ENCODE data around the gene ATL3. TPM values are rescaled to one million over a fixed set of nuclear protein-coding genes. Genes with fewer than 3 reads are reported as not detected.

Gene ATL3
- polyA plus RNA-seq, 1 donor from 2014 or later = 4.0 TPM

DNA sequence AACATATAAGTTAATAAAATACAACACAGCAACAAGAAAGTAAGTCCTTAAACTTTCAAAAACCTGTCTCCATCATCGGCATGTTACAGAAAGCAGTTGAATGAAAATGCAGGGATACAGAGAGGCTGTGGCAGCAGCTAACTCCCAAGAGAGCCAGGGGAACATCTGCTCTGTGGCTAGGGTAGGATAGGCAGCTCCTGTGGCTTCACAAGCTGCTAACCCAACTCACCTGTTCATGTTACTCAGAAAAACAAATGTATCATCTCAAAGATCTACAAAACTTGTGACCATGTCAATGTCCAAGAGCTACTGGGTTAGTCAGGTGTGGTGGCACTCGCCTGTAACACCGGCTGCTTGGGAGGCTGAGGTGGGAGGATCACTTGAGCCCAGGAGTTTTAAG lies 41.8 kb downstream of the ATL3 start:
- H3K4me3 ChIP-seq (ENCODE audit: low read length) = no peak overlapping the region
- H3K27ac ChIP-seq (ENCODE audit: low read length) = no peak overlapping the region
- H3K36me3 ChIP-seq (ENCODE audit: insufficient read depth, low read length) = no peaks in the 10 kb centered on the region
- H3K4me2 ChIP-seq (ENCODE audit: low read length) = no peak overlapping the region
- no peak overlapping the region for H2AFZ ChIP-seq (ENCODE audit: low read depth, low read length)
- no peaks in the 10 kb centered on the region for H3K9me2 ChIP-seq (ENCODE audit: insufficient read depth, low read length)
- H3K9ac ChIP-seq (ENCODE audit: low read length) = no peak overlapping the region
- TF ChIP-seq RAD21 (conservative IDR thresholded peaks at IDR 0.05) = no peak
- no peak for TF ChIP-seq SMC3 (conservative IDR thresholded peaks at IDR 0.05; ENCODE audit: poor library complexity)
- TF ChIP-seq TAF1 (IDR thresholded peaks at IDR 0.05; ENCODE audit: low read depth) = no peak
- TF ChIP-seq MXI1 (conservative IDR thresholded peaks at IDR 0.05; ENCODE audit: poor library complexity, severe bottlenecking) = no peak
- no peaks in the 10 kb centered on the region for H3K9me3 ChIP-seq (ENCODE audit: low read length)
- no peaks in the 10 kb centered on the region for H4K20me1 ChIP-seq (ENCODE audit: insufficient read depth)
- no peaks in the 10 kb centered on the region for H3K79me2 ChIP-seq (replicated peaks; ENCODE audit: insufficient read depth, low read length)
- H3K27me3 ChIP-seq (ENCODE audit: insufficient read depth, low read depth, low read length) = no peaks in the 10 kb centered on the region
- no peaks in the 10 kb centered on the region for H3F3A ChIP-seq (ENCODE audit: insufficient read depth, low read length, poor library complexity, severe bottlenecking)

GRCh38 chr11:63623513-63624140 lies 47.5 kb downstream of the ATL3 start:
- no peak overlapping the region for H3K9ac ChIP-seq (ENCODE audit: low read length)
- H3K9me3 ChIP-seq (ENCODE audit: low read length) = no peaks in the 10 kb centered on the region
- H3F3A ChIP-seq (ENCODE audit: insufficient read depth, low read length, poor library complexity, severe bottlenecking) = no peaks in the 10 kb centered on the region
- no peak overlapping the region for H3K4me2 ChIP-seq (ENCODE audit: low read length)
- TF ChIP-seq POLR2AphosphoS5 (IDR thresholded peaks at IDR 0.05) = no peak
- TF ChIP-seq TAF1 (IDR thresholded peaks at IDR 0.05; ENCODE audit: low read depth) = no peak
- no peak for TF ChIP-seq REST (IDR thresholded peaks at IDR 0.05; ENCODE audit: borderline replicate concordance)
- TF ChIP-seq MXI1 (conservative IDR thresholded peaks at IDR 0.05; ENCODE audit: poor library complexity, severe bottlenecking) = no peak
- TF ChIP-seq EP300 (conservative IDR thresholded peaks at IDR 0.05; ENCODE audit: poor library complexity, severe bottlenecking) = no peak
- no peak for TF ChIP-seq EZH2 (IDR thresholded peaks at IDR 0.05; ENCODE audit: borderline replicate concordance, insufficient read depth, low read length, poor library complexity, severe bottlenecking)
- no peak for TF ChIP-seq SMC3 (conservative IDR thresholded peaks at IDR 0.05; ENCODE audit: poor library complexity)
- TF ChIP-seq RAD21 (conservative IDR thresholded peaks at IDR 0.05) = no peak
- TF ChIP-seq CTCF (IDR thresholded peaks at IDR 0.05; ENCODE audit: poor library complexity, severe bottlenecking) = no peak
- no peaks in the 10 kb centered on the region for H3K27me3 ChIP-seq (ENCODE audit: insufficient read depth, low read depth, low read length)
- H3K27ac ChIP-seq (ENCODE audit: low read length) = no peak overlapping the region
- no peak overlapping the region for H3K4me3 ChIP-seq (ENCODE audit: low read length)
- H4K20me1 ChIP-seq (ENCODE audit: insufficient read depth) = no peaks in the 10 kb centered on the region
- H3K36me3 ChIP-seq (ENCODE audit: insufficient read depth, low read length) = no peaks in the 10 kb centered on the region
- no peaks in the 10 kb centered on the region for H3K9me2 ChIP-seq (ENCODE audit: insufficient read depth, low read length)
- no peak overlapping the region for H2AFZ ChIP-seq (ENCODE audit: low read depth, low read length)
- no peaks in the 10 kb centered on the region for H3K79me2 ChIP-seq (replicated peaks; ENCODE audit: insufficient read depth, low read length)

Measured in neural cell (in vitro differentiated cells).